Germinal center (tissue), 1 donor: Measurements from ENCODE around the gene ZNF268.
"Not testable (repeated sequence)": the region's sequence is repeated elsewhere in the genome, so short reads cannot be mapped to it uniquely, and the experiment has no call there.

ENCODE experiments used
- DNase-seq: peaks from one replicate; pipeline ENCODE4 v3.0.0; 2012; ENCODE audit warnings: mixed read lengths, low spot score

Gene ZNF268

DNA sequence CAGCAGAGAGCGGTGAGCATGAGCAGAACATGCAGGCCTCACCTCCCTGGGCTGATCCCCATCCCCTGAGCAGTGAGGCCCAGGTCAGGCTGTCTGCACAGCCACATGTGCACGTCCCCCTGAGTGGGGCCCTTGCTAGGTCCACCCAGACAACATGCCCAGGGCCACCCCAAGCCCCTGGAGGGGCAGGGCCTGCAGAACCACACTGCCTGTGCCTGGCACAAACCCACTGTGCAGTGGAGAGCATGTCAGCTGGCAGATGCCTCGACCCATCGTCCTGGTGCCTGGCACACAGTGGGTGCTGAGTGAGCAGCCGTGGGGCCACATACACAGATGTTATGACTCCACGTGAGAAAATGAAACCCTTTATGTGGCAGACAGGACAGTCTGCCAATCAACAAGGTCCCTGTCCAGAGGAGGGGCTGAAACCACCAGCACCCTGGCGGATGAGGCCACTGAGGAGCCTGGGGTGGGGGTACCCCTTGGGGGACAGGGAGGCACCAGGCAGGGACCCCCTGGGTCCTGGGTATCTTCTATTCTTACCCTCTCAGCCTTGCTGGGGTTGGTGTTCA lies 46.1 kb downstream of the ZNF268 start:
- no peak for DNase-seq

- DNase-seq = no peak
Measured at GRCh38 chr12:133231001-133231400, 49.7 kb downstream of the ZNF268 start.

DNA sequence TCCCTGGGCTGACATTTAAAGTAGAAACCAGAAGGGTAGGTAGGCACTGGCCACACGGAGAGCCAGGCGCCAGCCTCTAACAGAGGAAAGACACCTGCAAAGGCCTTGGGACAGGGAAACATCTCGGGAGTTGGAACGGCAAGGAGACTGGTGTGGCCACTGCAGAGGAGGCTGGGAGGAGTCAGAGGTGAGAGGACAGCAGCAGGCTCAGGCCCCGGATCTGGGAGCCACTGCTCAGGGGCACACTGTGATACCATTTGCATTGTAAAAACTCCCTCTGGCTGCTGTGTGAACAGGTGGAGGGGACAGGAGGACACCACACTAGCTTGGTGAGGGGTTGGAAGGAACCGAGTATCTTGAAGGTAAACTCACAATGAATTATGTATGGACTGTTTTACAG lies 51.7 kb downstream of the ZNF268 start:
- no peak for DNase-seq

DNA sequence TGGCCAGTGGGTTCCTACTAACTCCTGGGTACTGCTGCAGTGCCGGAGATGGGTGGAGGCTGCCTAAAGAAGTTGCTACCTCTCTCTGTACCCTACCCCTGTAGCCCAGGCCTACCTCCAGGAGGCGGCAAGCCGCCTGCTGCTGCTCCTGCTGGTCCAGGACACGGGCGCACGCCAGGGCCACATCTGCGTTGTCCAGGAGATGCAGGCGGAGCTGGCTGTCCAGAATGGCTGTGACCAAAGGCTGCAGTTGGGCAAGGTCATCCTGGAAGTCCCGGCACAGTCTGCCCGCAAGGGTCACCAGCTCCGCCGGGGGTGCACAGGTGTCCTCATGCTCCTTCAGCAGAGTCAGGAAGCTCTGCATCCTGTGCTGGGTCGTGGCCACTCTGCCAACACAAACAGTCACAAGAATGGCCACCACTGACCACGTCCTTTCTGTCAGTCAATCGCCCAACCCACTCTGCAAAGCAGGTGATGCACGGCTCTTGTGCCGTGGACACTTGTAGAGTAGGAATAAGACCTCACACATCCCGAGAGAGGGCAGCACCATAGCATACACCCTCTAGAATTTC lies 52.8 kb downstream of the ZNF268 start:
- no peak for DNase-seq

- no peak for DNase-seq
Measured at GRCh38 chr12:133234971-133235370, 53.7 kb downstream of the ZNF268 start.

DNA sequence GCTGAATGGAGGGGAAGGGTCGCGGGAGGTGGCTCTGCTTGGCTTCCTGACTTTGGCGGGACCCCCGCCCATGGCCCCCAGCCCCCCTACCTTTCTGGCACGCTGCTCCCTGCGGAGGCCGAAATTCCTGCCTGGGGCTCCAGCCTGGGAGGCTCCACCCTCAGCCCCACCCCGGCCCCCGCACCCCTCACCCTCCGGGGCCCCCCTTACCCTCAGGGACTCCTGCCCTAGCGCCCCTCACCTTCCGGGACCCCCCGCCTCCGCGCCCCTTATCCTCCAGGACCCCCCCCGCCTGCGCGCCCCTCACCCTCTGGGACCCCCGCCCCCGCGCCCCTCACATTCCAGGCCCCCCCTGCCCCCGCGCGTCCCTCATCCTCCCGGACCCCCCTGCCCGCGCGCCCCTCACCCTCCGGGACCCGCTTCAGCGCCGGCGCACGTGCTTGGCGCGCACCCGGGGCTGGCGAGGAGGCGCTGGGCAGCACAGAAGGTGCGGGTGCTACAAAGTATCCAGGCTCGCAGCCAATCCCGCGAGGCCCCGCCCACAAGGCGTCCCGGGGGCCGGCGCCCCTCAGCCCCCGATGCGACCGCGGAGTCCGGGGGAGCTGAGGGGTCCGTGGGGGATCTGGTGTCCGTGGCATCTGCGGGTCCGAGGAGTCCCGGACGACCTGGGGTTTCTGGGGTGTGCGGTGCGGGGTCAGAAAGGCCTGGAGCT lies 54.3 kb downstream of the ZNF268 start, which contains the start of gene ANHX:
Gene ANHX (minus strand): TSS at position 477 of the 712 bp plus-strand sequence. CDS start 1,521 bp downstream, outside the sequence.
- DNase-seq = no peak

GRCh38 chr12:133236144-133236543 lies 54.8 kb downstream of the ZNF268 start:
- DNase-seq = no peak

DNA sequence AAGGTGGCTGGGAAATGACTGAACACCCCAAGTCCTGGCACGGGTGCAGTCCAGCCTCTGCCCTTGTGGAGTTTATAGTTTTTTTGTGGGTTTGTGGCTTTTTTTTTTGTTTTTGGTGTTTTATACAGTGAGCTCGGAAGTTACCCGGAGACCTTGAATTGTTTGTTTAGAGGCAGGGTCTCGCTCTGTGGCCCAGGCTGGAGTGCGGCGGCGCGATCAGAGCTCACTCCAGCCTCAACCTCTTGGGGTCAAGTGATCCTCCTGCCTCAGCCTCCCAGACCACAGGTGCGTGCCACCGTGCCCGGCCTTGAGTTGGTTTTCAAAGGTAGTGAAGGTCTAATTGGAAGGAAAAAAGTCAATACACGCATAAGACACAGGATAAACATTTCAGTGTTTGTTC lies 55.3 kb downstream of the ZNF268 start:
- no peak for DNase-seq

- no peak for DNase-seq
Measured at GRCh38 chr12:133251732-133252131, 70.4 kb downstream of the ZNF268 start.

- DNase-seq = not testable (repeated sequence)
Measured at GRCh38 chr12:133255833-133256232, 74.5 kb downstream of the ZNF268 start.

GRCh38 chr12:133256321-133256720 lies 75.0 kb downstream of the ZNF268 start:
- DNase-seq = no peak

DNA sequence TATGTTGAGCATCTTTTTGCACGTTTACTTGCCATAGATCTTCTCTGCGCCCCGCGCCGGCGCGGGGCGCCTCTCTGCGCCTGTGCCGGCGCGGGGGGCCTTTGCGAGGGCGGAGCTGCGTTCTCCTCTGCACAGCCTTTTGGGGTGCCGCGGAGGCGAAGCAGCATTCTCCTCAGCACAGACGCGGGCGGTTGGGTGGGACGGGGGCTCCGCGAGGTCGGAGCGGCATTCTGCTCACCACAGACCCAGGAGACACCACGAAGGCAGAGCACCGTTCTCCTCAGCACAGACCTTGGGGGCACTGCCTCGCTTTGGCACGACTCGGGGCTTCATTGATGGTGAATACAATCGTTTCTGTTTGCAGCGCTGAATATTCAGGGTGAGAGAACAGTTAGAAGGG lies 82.9 kb downstream of the ZNF268 start:
- DNase-seq = no peak
